GM21360 (cell line): Measurements from ENCODE around the gene KRTCAP2.

ENCODE experiments used
- ATAC-seq: cut with Tn5 transposase; IDR thresholded peaks from one replicate; pipeline ENCODE4 v1.9.1; 2021; ENCODE audit warnings: mild to moderate bottlenecking, moderate library complexity; ENCODE audit not compliant: unreplicated experiment

KRTCAP2 gene

GRCh38 chr1:155136748-155137147 is 36.4 kb downstream of the KRTCAP2 start:
- no peak for ATAC-seq

GRCh38 chr1:155135415-155136028 is 37.6 kb downstream of the KRTCAP2 start, which contains the start of gene SLC50A1:
Gene SLC50A1, plus strand, starts transcription at chr1:155135852. Its CDS starts 60 bp downstream, at chr1:155135912.
- peak; percentile 70 for ATAC-seq

GRCh38 chr1:155134880-155135414 is 38.2 kb downstream of the KRTCAP2 start:
- no peak for ATAC-seq

- no peak for ATAC-seq
These were observed 38.8 kb downstream of the KRTCAP2 start for GRCh38 chr1:155134322-155134721.

- no peak for ATAC-seq
These were observed 39.3 kb downstream of the KRTCAP2 start for GRCh38 chr1:155133799-155134281.

DNA sequence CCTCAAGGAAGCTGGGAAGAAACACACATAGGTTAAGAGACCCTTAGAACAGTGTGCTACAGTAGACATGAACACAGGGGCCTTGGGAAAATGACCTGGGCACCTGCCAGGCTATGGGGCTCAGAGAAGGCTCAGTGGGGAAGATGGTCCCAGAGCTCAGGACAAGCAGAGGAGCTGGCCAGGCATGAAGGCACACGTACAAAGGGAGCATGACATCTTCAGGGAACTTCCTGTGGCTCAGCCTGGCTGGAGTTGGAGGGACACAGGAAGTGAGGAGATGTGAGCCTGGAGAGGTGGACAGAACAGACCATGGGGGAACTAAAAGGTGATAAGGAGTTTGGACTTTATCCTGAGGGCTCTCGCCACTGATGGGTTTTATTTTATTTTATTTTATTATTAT is 41.2 kb downstream of the KRTCAP2 start:
- no peak for ATAC-seq

GRCh38 chr1:155131285-155131684 is 41.8 kb downstream of the KRTCAP2 start:
- no peak for ATAC-seq

DNA sequence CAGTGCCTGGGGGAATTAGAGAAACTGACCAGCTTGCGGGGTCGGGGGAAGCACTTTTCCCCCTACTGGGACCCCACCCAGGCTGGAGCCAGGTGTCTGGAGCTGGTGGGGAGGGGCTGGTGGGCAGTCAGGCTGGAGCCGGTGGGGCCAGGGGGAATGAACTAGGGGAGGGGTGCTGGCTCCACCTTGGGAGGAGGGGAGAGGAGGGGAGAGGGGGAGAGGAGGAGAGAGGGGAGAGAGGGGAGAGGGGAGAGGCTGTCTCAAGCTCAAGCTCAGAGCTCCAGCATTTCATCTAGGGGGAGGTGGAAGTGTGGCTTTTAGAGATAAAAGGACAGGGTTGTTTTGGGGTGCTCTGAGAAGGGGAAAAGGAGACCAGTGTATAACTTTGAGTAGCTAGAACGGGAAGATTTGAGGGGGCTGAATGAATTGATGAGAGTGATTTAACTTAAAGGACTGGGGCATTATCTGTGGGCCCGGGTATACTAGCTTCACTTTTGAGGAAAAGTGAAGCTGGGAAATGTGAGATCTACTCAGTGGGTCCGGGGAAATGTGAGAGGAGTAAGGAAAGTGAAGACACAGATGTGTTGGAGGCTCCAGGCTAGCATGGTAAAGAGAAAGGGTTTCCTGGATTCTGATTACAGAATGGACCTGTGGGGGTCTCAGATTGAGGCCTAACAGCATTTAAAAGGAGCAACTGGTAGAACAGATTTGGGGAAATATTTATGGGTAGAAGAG is 42.7 kb downstream of the KRTCAP2 start:
- no peak for ATAC-seq

GRCh38 chr1:155128755-155129473 is 44.2 kb downstream of the KRTCAP2 start:
- ATAC-seq: no peak

- no peak for ATAC-seq
These were observed 44.9 kb downstream of the KRTCAP2 start for GRCh38 chr1:155127967-155128754.

DNA sequence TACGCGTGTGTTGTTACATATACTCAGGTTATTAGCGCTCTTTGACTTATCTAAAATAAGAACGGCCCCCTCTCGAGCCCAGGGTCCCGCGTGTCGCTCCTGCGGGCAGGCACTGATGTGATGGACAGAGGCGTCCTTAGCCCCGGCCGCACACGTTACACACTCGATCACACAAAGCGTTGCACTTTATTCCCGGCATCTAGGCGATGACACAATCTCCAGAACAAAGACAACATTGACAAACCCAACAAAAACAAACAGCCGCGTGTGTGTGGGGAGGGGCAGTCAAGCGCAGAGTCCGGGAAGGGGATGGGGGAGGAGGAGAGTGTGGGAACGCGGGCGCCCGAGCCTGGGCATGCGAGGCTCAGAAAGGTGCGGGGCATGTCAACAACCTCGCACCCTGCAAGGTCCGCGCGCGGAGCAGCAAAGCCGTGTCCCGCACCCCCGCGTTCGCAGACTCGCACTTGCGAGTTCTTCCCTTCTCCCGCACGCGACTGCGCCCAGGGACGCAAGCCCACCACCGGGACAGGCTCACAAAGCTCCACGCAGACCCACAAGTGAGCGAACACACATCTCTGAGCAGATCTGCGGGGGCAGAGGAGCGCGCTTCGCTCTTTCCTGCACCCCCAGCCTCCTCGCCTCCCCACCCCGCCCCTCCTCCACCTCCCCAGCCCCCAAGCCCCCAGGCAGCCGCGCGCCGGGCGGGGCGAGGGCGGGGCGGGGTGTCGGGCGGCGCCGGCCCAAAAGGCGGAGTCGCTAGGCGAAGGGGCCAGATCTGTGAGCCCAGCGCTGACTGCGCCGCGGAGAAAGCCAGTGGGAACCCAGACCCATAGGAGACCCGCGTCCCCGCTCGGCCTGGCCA is 45.8 kb downstream of the KRTCAP2 start, which contains the start of gene EFNA1:
TSS of gene EFNA1 (plus strand) at position 772 of the 862 bp plus-strand sequence. CDS start 102 bp downstream, outside the sequence.
- no peak for ATAC-seq

DNA sequence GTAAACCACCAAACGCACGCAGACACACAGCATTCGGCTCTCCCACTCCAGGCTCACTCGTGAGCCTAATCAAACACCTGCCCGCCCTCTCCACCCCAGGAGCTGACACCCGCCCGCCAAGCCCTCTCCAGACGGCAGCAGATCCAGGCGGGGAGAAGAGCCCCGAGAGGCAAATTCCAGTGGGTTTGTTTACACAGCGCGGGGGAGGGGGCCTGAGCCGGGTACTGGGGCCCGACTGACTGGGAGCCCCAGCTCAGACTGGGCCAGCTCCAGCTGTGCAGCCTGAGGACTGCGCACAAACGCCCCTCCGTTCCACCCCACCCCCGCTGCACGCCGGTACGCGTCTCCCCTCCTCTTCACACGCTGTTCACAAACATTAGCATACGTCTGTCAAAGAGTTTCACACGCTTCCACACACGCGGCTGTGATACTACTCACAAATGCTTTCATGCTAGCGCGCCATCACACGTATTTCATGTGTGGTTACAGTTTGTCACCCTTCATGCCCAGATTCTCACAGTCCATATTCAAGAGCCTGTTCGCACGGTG is 46.5 kb downstream of the KRTCAP2 start:
- ATAC-seq: no peak

DNA sequence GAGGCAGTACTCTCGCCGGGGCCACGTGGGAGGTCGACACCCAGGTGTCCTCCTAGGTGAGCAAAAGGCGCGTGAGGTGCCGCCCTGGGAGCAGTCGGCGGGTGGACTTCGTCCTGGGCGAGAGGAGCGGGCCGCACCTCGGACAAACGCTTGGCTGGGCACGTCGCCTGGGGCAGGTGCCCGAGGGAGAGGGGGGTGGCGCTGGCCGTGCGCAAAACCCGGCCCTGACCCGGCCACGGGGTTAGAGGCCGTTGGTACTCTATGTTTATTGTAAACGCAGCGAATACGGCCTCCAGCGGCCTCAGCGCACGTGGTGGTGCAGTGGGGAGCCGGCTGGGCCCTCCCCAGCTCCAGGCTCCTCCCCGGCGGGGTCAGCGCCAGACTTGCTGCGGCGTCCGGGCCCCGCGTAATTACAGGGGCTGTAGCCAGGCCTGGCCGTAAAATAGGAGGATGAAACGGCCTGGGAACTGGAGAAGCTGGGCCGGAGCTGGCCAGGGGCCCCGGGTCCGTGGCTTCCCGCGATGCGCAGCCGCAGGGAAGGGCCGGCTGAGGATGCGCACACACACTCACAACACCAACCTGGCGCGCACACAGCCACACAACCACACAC is 47.1 kb downstream of the KRTCAP2 start:
- ATAC-seq: no peak

- ATAC-seq: no peak
These were observed 47.6 kb downstream of the KRTCAP2 start for GRCh38 chr1:155125511-155125945.

DNA sequence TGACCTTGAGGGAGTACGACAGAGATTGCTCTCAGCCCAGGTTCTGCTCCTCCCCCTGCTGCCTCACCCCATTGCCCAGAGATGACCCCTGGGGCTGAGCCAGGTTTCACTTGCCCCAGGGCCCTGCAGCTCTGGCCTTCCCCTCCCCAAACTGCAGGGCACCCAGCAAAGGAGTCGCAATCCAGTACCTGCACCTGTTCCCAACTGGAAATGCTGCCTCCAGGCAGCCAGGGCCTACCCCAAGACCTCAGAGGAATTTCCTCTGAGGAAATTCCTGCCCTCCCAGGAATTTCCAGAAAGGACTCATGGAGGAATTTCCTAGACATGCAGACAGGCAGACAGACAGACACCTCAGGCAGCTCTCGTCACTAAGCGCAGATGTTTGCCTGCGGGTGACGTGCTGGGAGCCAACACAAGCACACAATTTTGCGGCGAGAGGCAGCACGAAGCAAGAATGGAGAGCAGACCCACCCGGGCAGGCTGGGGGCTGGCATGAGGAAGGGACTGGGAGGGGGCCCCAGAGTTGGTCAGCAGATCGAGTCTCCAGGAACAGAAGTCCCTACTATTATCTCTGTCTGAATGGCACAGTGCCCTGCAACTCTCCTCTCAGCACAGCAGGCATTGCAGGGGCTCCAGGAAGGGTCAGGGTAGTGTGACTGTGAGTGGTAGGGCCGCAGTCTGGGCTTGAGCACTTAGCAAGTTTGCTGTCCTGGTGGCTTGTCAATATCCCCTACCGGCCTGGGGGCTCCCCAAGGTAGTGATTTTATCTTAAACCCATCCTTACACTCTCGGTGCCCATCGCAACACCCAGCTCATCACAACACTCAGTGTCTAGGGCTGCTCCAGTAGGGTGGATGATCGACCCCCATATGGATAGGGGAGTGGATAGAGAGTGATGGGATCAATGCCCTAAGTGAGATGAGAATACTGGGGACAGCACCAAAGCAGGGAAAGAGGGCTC is 48.3 kb downstream of the KRTCAP2 start:
- no peak for ATAC-seq

DNA sequence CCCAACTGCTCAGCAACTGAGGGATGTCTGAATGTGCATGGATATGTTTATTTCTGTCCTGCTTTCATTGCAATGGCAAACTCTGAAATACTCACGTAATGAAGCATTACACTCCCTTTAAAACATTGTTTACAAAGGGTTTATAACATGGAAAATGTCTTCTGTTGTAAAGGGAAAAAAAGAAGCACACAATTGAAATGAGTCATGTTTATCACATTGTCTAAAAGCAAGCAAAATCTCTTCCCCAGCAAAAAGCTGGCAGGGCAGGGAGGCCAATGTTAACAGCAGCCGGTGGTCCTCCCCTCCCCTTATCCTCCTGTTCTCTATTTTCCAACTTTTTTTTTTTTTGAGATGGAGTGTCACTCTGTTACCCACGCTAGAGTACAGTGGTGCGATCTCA is 49.3 kb downstream of the KRTCAP2 start:
- ATAC-seq: no peak

GRCh38 chr1:155122308-155122707 is 50.8 kb downstream of the KRTCAP2 start:
- ATAC-seq: no peak

DNA sequence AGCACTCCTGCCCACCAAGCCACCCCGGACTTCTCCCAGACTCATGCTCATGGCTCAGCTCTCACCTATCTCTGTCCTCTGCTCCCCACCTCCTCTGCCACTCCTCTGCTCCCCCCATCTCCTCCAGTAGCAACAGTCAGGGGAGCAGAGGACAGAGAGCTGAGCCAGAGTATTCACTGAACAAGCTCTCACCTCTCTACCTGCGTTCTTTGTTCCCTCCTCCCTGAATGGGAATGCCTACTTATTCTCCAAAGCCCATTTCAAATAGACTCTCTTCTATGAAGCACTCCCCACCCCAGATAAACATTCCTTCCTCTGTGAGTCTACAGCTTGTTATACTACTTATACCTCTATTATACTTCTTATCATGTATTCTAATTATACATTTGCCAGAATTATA is 51.9 kb downstream of the KRTCAP2 start:
- ATAC-seq: no peak
